Activated CD8-positive, alpha-beta T cell treated with anti-CD3 and anti-CD28 coated beads for 36 hours (primary cell): Measurements from ENCODE around the gene BRF1. TPM values are rescaled to one million over a fixed set of nuclear protein-coding genes. Genes with fewer than 3 reads are reported as not detected.

Experiments
- ATAC-seq: fragments of 200-7000 bp; cut with Tn5 transposase; one replicate; pipeline ENCODE4 v1.10.0; 2021; ENCODE audit warnings: mild to moderate bottlenecking, moderate library complexity
- CTCF ChIA-PET: fragments of 350-600 bp; sonication (Branson Sonifier 250); formaldehyde crosslinking; loops from one replicate; lab custom pipeline; 2021; ENCODE audit warnings: antibody characterized with exemption; lab: Charles Lee
- POLR2A ChIA-PET: fragments of 350-600 bp; sonication (Branson Sonifier 250); formaldehyde crosslinking; loops from one replicate; lab custom pipeline; 2021; ENCODE audit warnings: antibody characterized with exemption; lab: Charles Lee
- DNase-seq: peaks from one replicate; pipeline ENCODE4 v3.0.0-alpha.2; 2020
- H3K27ac Mint-ChIP-seq: one replicate; pipeline ENCODE4 v1.8.0; 2021; ENCODE audit warnings: mild to moderate bottlenecking, mixed read lengths
- H3K27me3 Mint-ChIP-seq: one replicate; pipeline ENCODE4 v1.8.0; 2021; ENCODE audit warnings: mixed read lengths
- H3K36me3 Mint-ChIP-seq: one replicate; pipeline ENCODE4 v1.8.0; 2021; ENCODE audit warnings: low read depth, mixed read lengths
- H3K4me1 Mint-ChIP-seq: one replicate; pipeline ENCODE4 v1.8.0; 2021; ENCODE audit warnings: low read depth, mixed read lengths
- H3K4me3 Mint-ChIP-seq: one replicate; pipeline ENCODE4 v1.8.0; 2021; ENCODE audit warnings: mild to moderate bottlenecking, moderate library complexity, mixed read lengths
- H3K9me3 Mint-ChIP-seq: one replicate; pipeline ENCODE4 v1.8.0; 2021; ENCODE audit warnings: mixed read lengths
- CTCF ChIP-seq: fragments of 200-600 bp; IDR thresholded peaks from one replicate; pipeline ENCODE4 v1.8.0; 2022; ENCODE audit warnings: antibody characterized with exemption, mild to moderate bottlenecking
- intact Hi-C: fragments of 100-400 bp; cut with micrococcal nuclease; formaldehyde crosslinking; loops from one replicate; pipeline ENCODE4 v1.10.0; 2022
- total RNA-seq, 2 experiments: library from RNA; stranded (reverse); gene quantifications; one replicate each; pipeline ENCODE4 v1.2.3, GENCODE V29; 2021

BRF1 gene
- total RNA-seq, 2 experiments from 2014 or later = 25.3 to 26.6 TPM

GRCh38 chr14:105182296-105183020, 118.3 kb downstream of the BRF1 start:
- intact Hi-C loops = no loop called here
- ChIA-PET CTCF (interaction anchor here (0.6 to 1.8 kb wide), 7 partner anchors 12 to 169 kb away, joined by 3 to 7 read pairs (median 5); partner anchors contain the start of gene JAG2), POLR2A (interaction anchor here (0.7 to 1.7 kb wide), 4 partner anchors 11 to 171 kb away, joined by 3 to 7 read pairs (median 4); no protein-coding TSS in a partner anchor)
- DNase-seq (no peak), ATAC-seq (no peak)
- Mint-ChIP-seq H3K27me3 (no peaks in the 10 kb centered on the region), H3K4me3 (peak overlapping the region; percentile 36), H3K9me3 (no peaks in the 10 kb centered on the region), H3K4me1 (peaks cover 4% of the 10 kb centered on the region), H3K36me3 (no peaks in the 10 kb centered on the region), H3K27ac (no peak overlapping the region)
- no peak for TF ChIP-seq CTCF

- ChIA-PET POLR2A (interaction anchor here (0.7 to 1.7 kb wide), 3 partner anchors 11 to 170 kb away, joined by 4 to 7 read pairs (median 5); no protein-coding TSS in a partner anchor), CTCF (interaction anchor here (0.6 to 1.8 kb wide), 7 partner anchors 12 to 170 kb away, joined by 3 to 7 read pairs (median 5); partner anchors contain the start of gene JAG2)
These were observed 119.1 kb downstream of the BRF1 start for GRCh38 chr14:105181549-105182295.

GRCh38 chr14:105180592-105181548, 119.9 kb downstream of the BRF1 start, which contains the start of gene NUDT14:
Gene NUDT14, minus strand, starts transcription at chr14:105181312. Its CDS starts 103 bp downstream, at chr14:105181209.
- no peak for TF ChIP-seq CTCF
- ChIA-PET POLR2A (interaction anchor here (0.7 to 1.7 kb wide), 3 partner anchors 11 to 87 kb away, joined by 3 to 7 read pairs (median 3); no protein-coding TSS in a partner anchor), CTCF (interaction anchor here (0.7 to 2.2 kb wide), 7 partner anchors 11 to 171 kb away, joined by 3 to 17 read pairs (median 6); partner anchors contain the start of gene JAG2)
- Mint-ChIP-seq H3K36me3 (no peaks in the 10 kb centered on the region), H3K27me3 (no peaks in the 10 kb centered on the region), H3K4me3 (peak within 1 kb of the TSS; percentile 70), H3K27ac (no peak within 1 kb of the TSS), H3K4me1 (peaks cover 7% of the 10 kb centered on the region), H3K9me3 (no peaks in the 10 kb centered on the region)
- peak; percentile 89 for ATAC-seq
- intact Hi-C loops = no loop called here
- DNase-seq = peak; percentile 86

More at GRCh38 chr14:105181549-105182295, 119.1 kb downstream of the BRF1 start:
- Mint-ChIP-seq H3K36me3 (no peaks in the 10 kb centered on the region), H3K9me3 (no peaks in the 10 kb centered on the region), H3K4me1 (peaks cover 4% of the 10 kb centered on the region), H3K4me3 (peak overlapping the region; percentile 36), H3K27me3 (no peaks in the 10 kb centered on the region), H3K27ac (no peak overlapping the region)
- ATAC-seq (no peak), DNase-seq (no peak)
- no peak for TF ChIP-seq CTCF
- intact Hi-C loops = no loop called here

- Mint-ChIP-seq H3K27me3 (no peaks in the 10 kb centered on the region), H3K36me3 (no peaks in the 10 kb centered on the region), H3K9me3 (no peaks in the 10 kb centered on the region), H3K4me1 (peaks cover 17% of the 10 kb centered on the region), H3K4me3 (no peak overlapping the region), H3K27ac (no peak overlapping the region)
- ATAC-seq (no peak), DNase-seq (no peak)
- intact Hi-C loops = no loop called here
- no peak for TF ChIP-seq CTCF
- ChIA-PET CTCF (interaction anchor here (0.9 to 2.2 kb wide), 3 partner anchors 10 to 173 kb away, joined by 3 to 17 read pairs (median 6); partner anchors contain the start of gene JAG2), POLR2A (interaction anchor here (1.2 kb wide), 1 partner anchor 9 kb away, joined by 5 read pairs; no protein-coding TSS in a partner anchor)
These were observed 121.6 kb downstream of the BRF1 start for GRCh38 chr14:105179191-105179590.
